Hypothalamus (tissue), 51 donors: Measurements from ENCODE around the gene HEATR5A.
"Not testable (repeated sequence)": the region's sequence is repeated elsewhere in the genome, so short reads cannot be mapped to it uniquely, and the experiment has no call there.

Experiments used
- DNase-seq, 51 donors: peaks; one replicate each; lab custom pipeline; 2025; lab: John Stamatoyannopoulos, UW

Gene HEATR5A

GRCh38 chr14:31391977-31392503, 28.3 kb downstream of the HEATR5A start:
- no peak for DNase-seq

GRCh38 chr14:31391473-31391872, 28.9 kb downstream of the HEATR5A start:
- no peak for DNase-seq

- DNase-seq: no peak
These were observed 30.4 kb downstream of the HEATR5A start for GRCh38 chr14:31389946-31390345.

- DNase-seq: no peak
These were observed 31.5 kb downstream of the HEATR5A start for GRCh38 chr14:31388687-31389413.

- DNase-seq: no peak
These were observed 33.3 kb downstream of the HEATR5A start for GRCh38 chr14:31387091-31387490.

- no peak for DNase-seq
These were observed 34.1 kb downstream of the HEATR5A start for GRCh38 chr14:31386271-31386670.

- no peak for DNase-seq
These were observed 38.1 kb downstream of the HEATR5A start for GRCh38 chr14:31382221-31382620.

GRCh38 chr14:31380106-31380505, 40.2 kb downstream of the HEATR5A start:
- no peak for DNase-seq

GRCh38 chr14:31379125-31379947, 41.0 kb downstream of the HEATR5A start:
- DNase-seq: not testable (repeated sequence)

GRCh38 chr14:31377433-31377832, 42.9 kb downstream of the HEATR5A start:
- DNase-seq: no peak

GRCh38 chr14:31371646-31372045, 48.7 kb downstream of the HEATR5A start:
- no peak for DNase-seq

- DNase-seq: no peak
These were observed 56.8 kb downstream of the HEATR5A start for GRCh38 chr14:31363331-31364073.

GRCh38 chr14:31362746-31363145, 57.6 kb downstream of the HEATR5A start:
- DNase-seq: no peak

GRCh38 chr14:31361761-31362160, 58.6 kb downstream of the HEATR5A start:
- not testable (repeated sequence) for DNase-seq

- DNase-seq: no peak
These were observed 59.3 kb downstream of the HEATR5A start for GRCh38 chr14:31360919-31361662.

- DNase-seq: no peak
These were observed 63.1 kb downstream of the HEATR5A start for GRCh38 chr14:31357279-31357678.

- DNase-seq: no peak
These were observed 74.3 kb downstream of the HEATR5A start for GRCh38 chr14:31346097-31346496.

GRCh38 chr14:31341280-31341679, 79.1 kb downstream of the HEATR5A start:
- DNase-seq: no peak

GRCh38 chr14:31340297-31341063, 79.9 kb downstream of the HEATR5A start:
- no peak for DNase-seq

- DNase-seq: no peak
These were observed 80.6 kb downstream of the HEATR5A start for GRCh38 chr14:31339743-31340142.
